Esophagus (tissue), 2 donors: ENCODE measurements around the gene FANCB. TPM values are rescaled to one million over a fixed set of nuclear protein-coding genes. Genes with fewer than 3 reads are reported as not detected.

ENCODE experiments used
- H3K27ac ChIP-seq, 2 donors: one replicate each; pipeline ENCODE4 v1.5.1; 2013; ENCODE audit warnings: low read depth in 2 of 2, mild to moderate bottlenecking in 2 of 2, inconsistent platforms in 1 of 2, low read length in 1 of 2, moderate library complexity in 1 of 2
- H3K27me3 ChIP-seq, 2 donors: one replicate each; pipeline ENCODE4 v1.6.1; 2013; ENCODE audit warnings: low read length in 2 of 2, control low read depth in 1 of 2, mild to moderate bottlenecking in 1 of 2; ENCODE audit not compliant: insufficient read depth in 2 of 2, control insufficient read depth in 1 of 2
- H3K36me3 ChIP-seq, 2 donors: one replicate each; pipeline ENCODE4 v1.6.1; 2013; ENCODE audit warnings: low read length in 1 of 2; ENCODE audit not compliant: control insufficient read depth in 2 of 2, insufficient read depth in 2 of 2
- H3K4me1 ChIP-seq, 2 donors: one replicate each; pipeline ENCODE4 v1.6.1; 2013; ENCODE audit warnings: low read length in 1 of 2; ENCODE audit not compliant: control insufficient read depth in 2 of 2, insufficient read depth in 2 of 2
- H3K4me3 ChIP-seq, 2 donors: one replicate each; pipeline ENCODE4 v1.5.1; 2013; ENCODE audit warnings: low read length in 2 of 2, mild to moderate bottlenecking in 2 of 2, low read depth in 1 of 2, moderate library complexity in 1 of 2
- H3K9me3 ChIP-seq, 2 donors: one replicate each; pipeline ENCODE4 v1.6.1; 2013; ENCODE audit warnings: mild to moderate bottlenecking in 2 of 2, low read depth in 1 of 2, low read length in 1 of 2, moderate library complexity in 1 of 2; ENCODE audit not compliant: control insufficient read depth in 2 of 2, insufficient read depth in 1 of 2
- WGBS, 2 donors: extraction: QIAGEN DNeasy Blood & Tissue Kit; methylation state at CpG; one replicate each; pipeline ENCODE4 v1.1.7; 2013; 5-methylcytosine and 5-hydroxymethylcytosine counted together
- polyA plus RNA-seq, 2 donors: library from polyadenylated mRNA; stranded (reverse); fragments of 200-250 nt; gene quantifications; one replicate each; pipeline ENCODE4 v1.2.3, GENCODE V29; 2013
- donor health status: healthy with polysubstance abuse.
- donor health status: Bipolar disorder and iron deficiency.

FANCB gene
- polyA plus RNA-seq, 2 donors = 0.60 to 1.0 TPM

DNA sequence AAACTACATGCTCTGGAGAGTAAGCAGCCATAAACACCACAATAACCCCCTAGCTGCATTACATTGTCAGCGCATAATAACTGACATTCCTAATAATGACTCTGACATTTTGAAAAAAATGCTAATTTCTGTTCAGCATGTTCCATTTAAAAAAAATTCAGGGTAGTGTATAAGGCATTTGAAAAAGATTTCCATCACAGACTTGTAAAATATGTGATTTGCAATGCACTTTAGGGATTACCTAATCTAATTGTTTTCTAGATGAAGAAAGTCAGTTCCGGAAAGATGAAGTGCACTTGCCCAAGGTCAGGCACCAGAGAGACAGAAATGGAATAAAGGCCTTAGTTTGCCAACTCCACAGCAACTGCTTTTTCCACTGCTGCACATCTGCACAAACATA, 55.3 kb downstream of the FANCB start:
- no peaks in the 10 kb centered on the region for H3K36me3 ChIP-seq
- no peak overlapping the region for H3K27ac ChIP-seq
- peaks cover 0 to 3% of the 10 kb centered on the region in 2 donors for H3K9me3 ChIP-seq
- WGBS, 2 donors = 82 to 84% methylated on average over 2 of the region's 2 CpGs
- no peak overlapping the region for H3K4me3 ChIP-seq
- H3K4me1 ChIP-seq = no peaks in the 10 kb centered on the region
- no peaks in the 10 kb centered on the region for H3K27me3 ChIP-seq

- Histone ChIP-seq H3K9me3 (no peaks in the 10 kb centered on the region), H3K27me3 (no peaks in the 10 kb centered on the region), H3K36me3 (no peaks in the 10 kb centered on the region), H3K4me1 (no peaks in the 10 kb centered on the region), H3K4me3 (no peak overlapping the region), H3K27ac (no peak overlapping the region)
- 84 to 89% methylated on average over 1 of the region's 1 CpG for WGBS, 2 donors
Measured at GRCh38 chrX:14802943-14803710, 69.7 kb downstream of the FANCB start.

DNA sequence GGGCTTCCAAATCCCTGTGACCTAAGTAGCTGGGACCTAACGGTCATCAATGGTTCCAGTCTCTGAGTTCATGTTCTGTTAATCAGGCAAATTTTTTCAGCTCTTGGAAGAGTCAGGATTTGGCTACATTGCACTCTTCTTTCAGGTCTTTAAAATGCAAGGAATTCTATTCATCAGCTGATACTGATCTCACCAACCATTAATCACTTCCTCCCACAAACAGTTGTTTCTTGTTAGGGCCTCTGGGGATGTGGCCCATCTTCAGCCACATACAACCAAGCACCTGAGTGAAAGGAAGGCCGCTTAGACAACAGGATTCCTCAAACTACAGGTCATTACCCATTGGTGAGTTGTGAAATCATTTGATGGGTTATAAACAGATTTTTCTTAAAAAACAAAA, 71.7 kb downstream of the FANCB start:
- Histone ChIP-seq H3K4me1 (no peaks in the 10 kb centered on the region), H3K4me3 (no peak overlapping the region), H3K36me3 (no peaks in the 10 kb centered on the region), H3K27me3 (no peaks in the 10 kb centered on the region), H3K9me3 (no peaks in the 10 kb centered on the region), H3K27ac (no peak overlapping the region)
- 73 to 79% methylated on average over 2 of the region's 2 CpGs for WGBS, 2 donors

DNA sequence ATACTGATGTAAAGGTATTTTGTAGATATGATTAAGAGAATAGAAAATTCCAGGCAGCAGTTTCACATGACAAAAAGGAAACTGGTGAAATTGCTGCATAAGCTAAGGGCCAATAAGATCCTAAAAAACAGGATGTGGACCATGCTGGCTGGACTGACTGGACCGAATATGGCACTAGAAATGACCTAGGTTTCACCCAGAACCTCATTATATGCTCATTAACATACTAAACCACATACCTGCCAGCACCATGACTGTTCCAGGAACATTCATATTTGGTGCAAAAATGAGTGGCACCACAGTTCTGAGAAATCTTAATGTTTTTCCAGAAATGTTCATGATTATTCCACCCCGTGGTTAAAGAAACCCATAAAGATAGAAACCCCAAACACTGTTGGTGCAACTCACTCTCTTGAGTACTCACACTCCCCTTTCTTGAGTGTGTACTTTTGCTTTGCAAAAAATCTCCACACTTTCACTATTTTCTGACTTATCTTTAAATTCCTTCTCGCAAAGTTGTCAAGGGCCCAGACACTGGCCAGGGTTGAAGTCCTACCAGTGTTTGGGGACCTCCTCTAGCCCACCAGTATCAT, 74.0 kb downstream of the FANCB start:
- WGBS, 2 donors = 59 to 75% methylated on average over 3 of the region's 3 CpGs
- no peaks in the 10 kb centered on the region for H3K4me1 ChIP-seq
- no peaks in the 10 kb centered on the region for H3K27me3 ChIP-seq
- no peak overlapping the region for H3K4me3 ChIP-seq
- H3K27ac ChIP-seq = no peak overlapping the region
- H3K9me3 ChIP-seq = no peaks in the 10 kb centered on the region
- no peaks in the 10 kb centered on the region for H3K36me3 ChIP-seq

Other genes with a start within 250 kb of the FANCB start
- gene MOSPD2, start 352 bp upstream of the FANCB start, polyA plus RNA-seq = 1 to 10 TPM; 3.1 to 5.3 TPM